HEK293 (cell line): ENCODE data around the gene POLD1.

Experiments used
- ATF2 ChIP-seq: fragments of 450-650 bp; formaldehyde crosslinking; IDR thresholded peaks from 2 replicates; pipeline ENCODE4 v1.5.1; 2016; ENCODE audit warnings: missing biosample characterization, missing genetic modification characterization, low read depth
- CTCF ChIP-seq: fragments of 450-650 bp; formaldehyde crosslinking; IDR thresholded peaks from 2 replicates; pipeline ENCODE4 v1.5.1; 2016; ENCODE audit warnings: missing biosample characterization, missing genetic modification characterization
- GFI1B ChIP-seq: fragments of 450-650 bp; formaldehyde crosslinking; IDR thresholded peaks from 2 replicates; pipeline ENCODE4 v1.5.1; 2016; ENCODE audit warnings: missing biosample characterization, missing genetic modification characterization
- GLI4 ChIP-seq: fragments of 450-650 bp; formaldehyde crosslinking; IDR thresholded peaks from 2 replicates; pipeline ENCODE4 v1.5.1; 2016; ENCODE audit warnings: missing biosample characterization, missing genetic modification characterization
- HOXA7 ChIP-seq: sonication (generic); formaldehyde crosslinking; IDR thresholded peaks from 2 replicates; pipeline ENCODE4 v1.8.1; 2022; ENCODE audit warnings: missing genetic modification reagents, borderline replicate concordance
- TCF7L2 ChIP-seq: IDR thresholded peaks from 2 replicates; pipeline ENCODE4 v1.6.1; 2011; ENCODE audit warnings: low read depth, mild to moderate bottlenecking, inconsistent platforms, low read length, moderate library complexity, borderline replicate concordance
- YY1 ChIP-seq: fragments of 450-650 bp; formaldehyde crosslinking; IDR thresholded peaks from 2 replicates; pipeline ENCODE4 v1.5.1; 2018; ENCODE audit warnings: missing biosample characterization, missing genetic modification characterization
- ZBTB21 ChIP-seq: fragments of 450-650 bp; formaldehyde crosslinking; IDR thresholded peaks from 2 replicates; pipeline ENCODE4 v1.5.1; 2017; ENCODE audit warnings: missing biosample characterization, missing genetic modification characterization
- ZBTB44 ChIP-seq: fragments of 450-650 bp; IDR thresholded peaks from 2 replicates; pipeline ENCODE4 v1.5.1; 2018; ENCODE audit warnings: missing biosample characterization, mild to moderate bottlenecking, missing genetic modification characterization
- ZNF174 ChIP-seq: fragments of 450-650 bp; formaldehyde crosslinking; IDR thresholded peaks from 2 replicates; pipeline ENCODE4 v1.5.0; 2017; ENCODE audit warnings: missing biosample characterization, mild to moderate bottlenecking, missing genetic modification characterization
- ZNF704 ChIP-seq: fragments of 450-650 bp; formaldehyde crosslinking; IDR thresholded peaks from 2 replicates; pipeline ENCODE4 v1.5.1; 2016; ENCODE audit warnings: missing biosample characterization, missing genetic modification characterization
- TF ChIP-seq, protein P1 (sequence below): fragments of 450-650 bp; formaldehyde crosslinking; IDR thresholded peaks from 2 replicates; pipeline ENCODE4 v1.5.1; 2016; ENCODE audit warnings: missing biosample characterization, missing genetic modification characterization

DNA sequence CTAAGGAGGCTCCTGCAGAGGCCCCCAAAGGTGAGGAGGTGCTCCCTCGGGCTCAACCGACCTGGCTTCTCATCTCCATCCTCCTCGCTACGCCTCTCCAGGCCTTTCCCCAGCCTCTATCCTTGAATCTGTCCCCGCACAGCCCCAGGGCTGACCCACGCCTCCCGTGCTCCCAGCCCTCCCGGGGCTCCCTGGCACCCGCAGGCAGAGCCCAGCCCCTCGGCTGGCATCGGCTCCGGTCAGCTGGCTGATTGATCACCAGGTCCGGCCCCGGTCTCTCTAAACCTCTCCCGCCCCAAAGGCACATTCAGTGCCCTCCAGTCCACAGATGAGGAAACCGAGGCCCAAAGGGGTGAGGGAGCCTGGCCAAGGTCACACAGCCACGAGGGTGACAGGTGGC, 51.1 kb downstream of the POLD1 start:
- TF ChIP-seq ZNF174 (tag by site-specific recombination) (no peak), CTCF (no peak), HOXA7 (no peak), TCF7L2 (no peak), ZBTB21 (tag by site-specific recombination) (no peak), ZBTB44 (tag by site-specific recombination) (no peak), ATF2 (tag by site-specific recombination) (no peak), GFI1B (tag by site-specific recombination) (no peak), YY1 (tag by site-specific recombination) (no peak), GLI4 (tag by site-specific recombination) (no peak), ZNF704 (no peak)
- TF ChIP-seq, protein P1, sequence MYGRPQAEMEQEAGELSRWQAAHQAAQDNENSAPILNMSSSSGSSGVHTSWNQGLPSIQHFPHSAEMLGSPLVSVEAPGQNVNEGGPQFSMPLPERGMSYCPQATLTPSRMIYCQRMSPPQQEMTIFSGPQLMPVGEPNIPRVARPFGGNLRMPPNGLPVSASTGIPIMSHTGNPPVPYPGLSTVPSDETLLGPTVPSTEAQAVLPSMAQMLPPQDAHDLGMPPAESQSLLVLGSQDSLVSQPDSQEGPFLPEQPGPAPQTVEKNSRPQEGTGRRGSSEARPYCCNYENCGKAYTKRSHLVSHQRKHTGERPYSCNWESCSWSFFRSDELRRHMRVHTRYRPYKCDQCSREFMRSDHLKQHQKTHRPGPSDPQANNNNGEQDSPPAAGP = no peak
